Stimulated activated CD8-positive, alpha-beta memory T cell treated with anti-CD3 and anti-CD28 coated beads, Interleukin-7, amount 100 ng/mL, for 1 hour (primary cell): ENCODE results near the gene GAL3ST2.
"Not testable (repeated sequence)": the region's sequence is repeated elsewhere in the genome, so short reads cannot be mapped to it uniquely, and the experiment has no call there.

Experiments
- DNase-seq, 2 donors: peaks; one replicate each; pipeline ENCODE4 v3.0.0-alpha.2; 2020; ENCODE audit warnings: low read depth in 2 of 2

The GAL3ST2 gene

GRCh38 chr2:241768850-241769249, 7.8 kb upstream of the GAL3ST2 start:
- DNase-seq, result no peak

GRCh38 chr2:241769819-241770184, 6.8 kb upstream of the GAL3ST2 start:
- DNase-seq, result no peak

GRCh38 chr2:241770185-241770935, 6.3 kb upstream of the GAL3ST2 start:
- DNase-seq, result no peak

- no peak for DNase-seq
Measured at GRCh38 chr2:241770936-241771285, 5.7 kb upstream of the GAL3ST2 start.

- DNase-seq, result no peak
Measured at GRCh38 chr2:241771286-241772062, 5.1 kb upstream of the GAL3ST2 start.

GRCh38 chr2:241772063-241772499, 4.5 kb upstream of the GAL3ST2 start:
- DNase-seq, result no peak

GRCh38 chr2:241773511-241774418, 2.9 kb upstream of the GAL3ST2 start:
- no peak for DNase-seq

GRCh38 chr2:241774419-241775222, 2.0 kb upstream of the GAL3ST2 start:
- DNase-seq, result no peak

- no peak for DNase-seq
Measured at GRCh38 chr2:241775223-241776177, 1.1 kb upstream of the GAL3ST2 start.

GRCh38 chr2:241777170-241777685, 606 bp downstream of the GAL3ST2 start:
- DNase-seq, result no peak

GRCh38 chr2:241777686-241778627, 1.3 kb downstream of the GAL3ST2 start:
- DNase-seq, result no peak

GRCh38 chr2:241780939-241781569, 4.4 kb downstream of the GAL3ST2 start:
- no peak for DNase-seq

GRCh38 chr2:241782053-241782452, 5.4 kb downstream of the GAL3ST2 start:
- not testable (repeated sequence) for DNase-seq

- DNase-seq, result no peak
Measured at GRCh38 chr2:241788135-241788534, 11.5 kb downstream of the GAL3ST2 start.

GRCh38 chr2:241788572-241788971, 11.9 kb downstream of the GAL3ST2 start:
- DNase-seq, result no peak

GRCh38 chr2:241791385-241791784, 14.8 kb downstream of the GAL3ST2 start:
- not testable (repeated sequence) for DNase-seq

GRCh38 chr2:241793385-241793784, 16.8 kb downstream of the GAL3ST2 start:
- no peak for DNase-seq

GRCh38 chr2:241794250-241794823, 17.7 kb downstream of the GAL3ST2 start:
- no peak for DNase-seq
